ENCODE data around the gene DLGAP1. TPM values are rescaled to one million over a fixed set of nuclear protein-coding genes. Genes with fewer than 3 reads are reported as not detected.

Gene DLGAP1
- total and polyA plus RNA-seq, 10 of the 15 experiments (the other 5 are each of a cell fraction or from before 2014, with no cell fraction given): 0.23 to 27.6 (median 1.9) TPM

DNA sequence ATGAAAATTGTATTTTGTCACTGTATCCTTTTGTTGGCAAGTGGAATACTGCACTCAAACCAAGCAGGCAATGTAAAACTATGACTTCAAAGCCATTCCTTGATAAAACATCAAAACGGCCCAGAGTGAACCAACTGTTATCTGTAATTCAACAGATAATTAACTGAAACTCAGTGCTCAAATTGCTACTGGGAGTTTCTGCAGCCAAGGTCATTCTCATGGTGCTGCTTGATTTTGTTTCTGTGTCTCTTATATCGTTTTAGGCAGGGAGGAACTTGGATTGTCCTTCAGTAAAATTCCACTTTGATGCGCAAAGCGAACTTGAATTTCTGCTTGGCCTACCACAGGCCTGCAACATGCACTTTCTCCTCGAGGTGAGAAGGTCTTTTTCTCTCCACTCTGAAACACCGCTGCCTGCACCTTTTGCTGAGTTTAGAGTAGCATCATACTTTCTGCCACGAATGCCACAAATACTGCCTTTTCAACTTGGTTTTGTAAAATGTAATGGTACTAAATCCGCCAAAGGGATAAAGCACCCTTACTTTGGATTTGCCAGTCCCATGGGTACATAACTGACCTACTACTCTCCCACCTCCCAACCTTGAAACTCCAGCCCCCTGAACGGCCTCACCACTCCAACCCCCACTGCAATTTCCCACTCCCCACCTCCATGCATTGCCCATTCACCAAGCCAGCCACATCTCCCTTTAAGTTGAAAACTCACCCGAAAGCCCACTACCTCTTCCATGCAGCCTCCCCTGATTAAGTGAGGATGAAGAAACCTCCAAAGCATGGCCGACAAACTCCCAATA lies 800.5 kb downstream of the DLGAP1 start:
- ChIA-PET POLR2A (no interaction called here), SMC1A (ENCODE audit: uncharacterized antibody, unreplicated experiment) (interaction anchor here (1.2 kb wide), 1 partner anchor 28 kb away, joined by 3 read pairs; no protein-coding TSS in a partner anchor), CTCF (no interaction called here), RAD21 (ENCODE audit: unreplicated experiment) (no interaction called here)
- Histone ChIP-seq H3K27me3 (replicated peaks in 1 of 2; ENCODE audit: control insufficient read depth in 2 of 2, insufficient read depth in 2 of 2, low read length in 1 of 2) (no peaks in the 10 kb centered on the region), H3K9ac (ENCODE audit: control insufficient read depth, insufficient read depth, low read length) (no peak overlapping the region), H3K4me1 (ENCODE audit: control insufficient read depth, insufficient read depth, low read length) (no peaks in the 10 kb centered on the region), H3K9me3 (replicated peaks; ENCODE audit: control insufficient read depth, insufficient read depth, low read length) (no peaks in the 10 kb centered on the region), H3K4me3 (no peak overlapping the region), H4K20me1 (ENCODE audit: control insufficient read depth, insufficient read depth) (no peaks in the 10 kb centered on the region), H3K4me2 (ENCODE audit: control insufficient read depth, insufficient read depth) (no peak overlapping the region), H3K79me2 (ENCODE audit: control insufficient read depth, insufficient read depth, low read length) (no peaks in the 10 kb centered on the region), H3K27ac (ENCODE audit: control insufficient read depth, insufficient read depth) (no peak overlapping the region), H2AFZ (ENCODE audit: control insufficient read depth, low read depth, low read length) (no peak overlapping the region), H3K36me3 (ENCODE audit: control insufficient read depth in 2 of 2, insufficient read depth in 2 of 2, low read length in 1 of 2) (no peaks in the 10 kb centered on the region)
- no TSS peak for BruUV-seq (replicated peaks)
- TF ChIP-seq, protein P1, sequence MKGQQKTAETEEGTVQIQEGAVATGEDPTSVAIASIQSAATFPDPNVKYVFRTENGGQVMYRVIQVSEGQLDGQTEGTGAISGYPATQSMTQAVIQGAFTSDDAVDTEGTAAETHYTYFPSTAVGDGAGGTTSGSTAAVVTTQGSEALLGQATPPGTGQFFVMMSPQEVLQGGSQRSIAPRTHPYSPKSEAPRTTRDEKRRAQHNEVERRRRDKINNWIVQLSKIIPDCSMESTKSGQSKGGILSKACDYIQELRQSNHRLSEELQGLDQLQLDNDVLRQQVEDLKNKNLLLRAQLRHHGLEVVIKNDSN (IDR thresholded peaks at IDR 0.05; ENCODE audit: borderline replicate concordance, extremely low read length, insufficient read depth, low read depth, low read length): no peak
- TF ChIP-seq KLF5 (IDR thresholded peaks at IDR 0.05; ENCODE audit: partially characterized antibody) (no peak), EZH2 (IDR thresholded peaks at IDR 0.05; ENCODE audit: borderline replicate concordance, control insufficient read depth, low read depth, low read length) (no peak), CREB1 (IDR thresholded peaks at IDR 0.05; ENCODE audit: low read depth) (no peak), CBX5 (IDR thresholded peaks at IDR 0.05; ENCODE audit: low read depth) (no peak), BMI1 (IDR thresholded peaks at IDR 0.05; ENCODE audit: borderline replicate concordance) (no peak), HDAC6 (IDR thresholded peaks at IDR 0.05; ENCODE audit: unreplicated experiment) (no peak), ZNF622 (IDR thresholded peaks at IDR 0.05) (no peak)
- intact Hi-C loops (cut with micrococcal nuclease; ENCODE audit: unreplicated experiment): no loop called here
- DNase-seq (ENCODE audit: low read depth, low spot score) (no peak), ATAC-seq (no peak), FAIRE-seq (no peak)
- 28% methylated on average over 11 of the region's 11 CpGs for WGBS (ENCODE audit: insufficient coverage, insufficient replicate concordance, low lambda C conversion rate, missing lambda C conversion rate)
- in situ Hi-C loops (cut with MboI): no loop called here
